RWPE2 (cell line): ENCODE data around the gene ABCG4.
A peak's percentile ranks its signal among the peaks of the same experiment; 100 is the strongest.
"Not testable (repeated sequence)": the region's sequence is repeated elsewhere in the genome, so short reads cannot be mapped to it uniquely, and the experiment has no call there.

Experiments
- ATAC-seq: fragments of 200-7000 bp; cut with Tn5 transposase; 3 replicates; pipeline ENCODE4 v1.9.1; 2021; ENCODE audit warnings: low read depth
- DNase-seq: peaks from one replicate; pipeline ENCODE4 v3.0.0-alpha.2; 2020; ENCODE audit warnings: low spot score
- H3K27ac ChIP-seq: fragments of 450-650 bp; 2 replicates; pipeline ENCODE4 v1.5.1; 2017; ENCODE audit warnings: mild to moderate bottlenecking; ENCODE audit not compliant: poor library complexity, severe bottlenecking
- H3K27me3 ChIP-seq: fragments of 250-450 bp; sonication (Bioruptor Pico); 2 replicates; pipeline ENCODE4 v1.5.1; 2021; ENCODE audit warnings: mild to moderate bottlenecking, moderate library complexity; ENCODE audit not compliant: insufficient read depth, poor library complexity, severe bottlenecking
- H3K36me3 ChIP-seq: fragments of 250-450 bp; sonication (Bioruptor Pico); 2 replicates; pipeline ENCODE4 v1.5.1; 2020; ENCODE audit warnings: low read depth, mild to moderate bottlenecking, moderate library complexity
- H3K4me1 ChIP-seq: fragments of 250-450 bp; sonication (Bioruptor Pico); 2 replicates; pipeline ENCODE4 v1.5.1; 2021; ENCODE audit warnings: mild to moderate bottlenecking, moderate library complexity; ENCODE audit not compliant: insufficient read depth, poor library complexity, severe bottlenecking
- H3K4me3 ChIP-seq: fragments of 250-450 bp; sonication (Bioruptor Pico); 2 replicates; pipeline ENCODE4 v1.5.1; 2021; ENCODE audit warnings: mild to moderate bottlenecking, moderate library complexity; ENCODE audit not compliant: severe bottlenecking
- H3K9me3 ChIP-seq: fragments of 250-450 bp; sonication (Bioruptor Pico); 2 replicates; pipeline ENCODE4 v1.5.1; 2021; ENCODE audit warnings: mild to moderate bottlenecking, moderate library complexity; ENCODE audit not compliant: severe bottlenecking
- TF ChIP-seq, protein P1 (sequence below): fragments of 450-650 bp; IDR thresholded peaks from one replicate; pipeline ENCODE4 v1.5.1; 2017; ENCODE audit warnings: mild to moderate bottlenecking, moderate library complexity; ENCODE audit not compliant: poor library complexity, severe bottlenecking

The ABCG4 gene

DNA sequence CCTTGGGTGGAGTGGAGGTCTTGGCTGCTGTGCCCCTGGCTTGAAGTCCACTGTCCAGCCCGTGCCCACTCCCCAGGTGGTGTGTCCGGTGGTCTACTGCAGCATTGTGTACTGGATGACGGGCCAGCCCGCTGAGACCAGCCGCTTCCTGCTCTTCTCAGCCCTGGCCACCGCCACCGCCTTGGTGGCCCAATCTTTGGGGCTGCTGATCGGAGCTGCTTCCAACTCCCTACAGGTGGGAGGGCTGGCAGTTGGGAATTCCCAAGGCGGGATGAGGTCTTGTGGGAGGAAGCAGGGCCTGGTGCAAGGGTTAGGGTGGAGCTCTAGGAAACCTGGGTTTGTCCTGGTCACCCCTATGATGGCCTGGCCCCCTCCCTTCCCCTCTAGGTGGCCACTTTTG is 11.3 kb downstream of the ABCG4 start:
- Histone ChIP-seq H3K4me3 (no peak overlapping the region), H3K4me1 (no peaks in the 10 kb centered on the region), H3K27me3 (no peaks in the 10 kb centered on the region), H3K9me3 (no peaks in the 10 kb centered on the region), H3K36me3 (no peaks in the 10 kb centered on the region), H3K27ac (no peak overlapping the region)
- ATAC-seq (no peak), DNase-seq (no peak)
- TF ChIP-seq, protein P1, sequence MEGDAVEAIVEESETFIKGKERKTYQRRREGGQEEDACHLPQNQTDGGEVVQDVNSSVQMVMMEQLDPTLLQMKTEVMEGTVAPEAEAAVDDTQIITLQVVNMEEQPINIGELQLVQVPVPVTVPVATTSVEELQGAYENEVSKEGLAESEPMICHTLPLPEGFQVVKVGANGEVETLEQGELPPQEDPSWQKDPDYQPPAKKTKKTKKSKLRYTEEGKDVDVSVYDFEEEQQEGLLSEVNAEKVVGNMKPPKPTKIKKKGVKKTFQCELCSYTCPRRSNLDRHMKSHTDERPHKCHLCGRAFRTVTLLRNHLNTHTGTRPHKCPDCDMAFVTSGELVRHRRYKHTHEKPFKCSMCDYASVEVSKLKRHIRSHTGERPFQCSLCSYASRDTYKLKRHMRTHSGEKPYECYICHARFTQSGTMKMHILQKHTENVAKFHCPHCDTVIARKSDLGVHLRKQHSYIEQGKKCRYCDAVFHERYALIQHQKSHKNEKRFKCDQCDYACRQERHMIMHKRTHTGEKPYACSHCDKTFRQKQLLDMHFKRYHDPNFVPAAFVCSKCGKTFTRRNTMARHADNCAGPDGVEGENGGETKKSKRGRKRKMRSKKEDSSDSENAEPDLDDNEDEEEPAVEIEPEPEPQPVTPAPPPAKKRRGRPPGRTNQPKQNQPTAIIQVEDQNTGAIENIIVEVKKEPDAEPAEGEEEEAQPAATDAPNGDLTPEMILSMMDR: no peak

GRCh38 chr11:119161871-119162270 is 13.0 kb downstream of the ABCG4 start:
- Histone ChIP-seq H3K9me3 (no peaks in the 10 kb centered on the region), H3K4me1 (peaks cover 5% of the 10 kb centered on the region), H3K4me3 (no peak overlapping the region), H3K27ac (no peak overlapping the region), H3K27me3 (no peaks in the 10 kb centered on the region), H3K36me3 (no peaks in the 10 kb centered on the region)
- no peak for DNase-seq
- ATAC-seq: no peak
- TF ChIP-seq, protein P1: no peak

GRCh38 chr11:119166368-119167076 is 17.7 kb downstream of the ABCG4 start:
- peaks cover 5% of the 10 kb centered on the region for H3K4me1 ChIP-seq
- no peak overlapping the region for H3K4me3 ChIP-seq
- H3K9me3 ChIP-seq: no peaks in the 10 kb centered on the region
- peak; percentile 65 for ATAC-seq
- H3K36me3 ChIP-seq: no peaks in the 10 kb centered on the region
- no peaks in the 10 kb centered on the region for H3K27me3 ChIP-seq
- no peak for DNase-seq
- peak overlapping the region; percentile 69 for H3K27ac ChIP-seq
- TF ChIP-seq, protein P1: no peak

GRCh38 chr11:119167077-119167458 is 18.2 kb downstream of the ABCG4 start:
- H3K27ac ChIP-seq: peak overlapping the region; percentile 69
- not testable (repeated sequence) for H3K4me1 ChIP-seq, H3K4me3 ChIP-seq, H3K36me3 ChIP-seq, ATAC-seq, H3K27me3 ChIP-seq, H3K9me3 ChIP-seq, DNase-seq

- peak overlapping the region; percentile 69 for H3K27ac ChIP-seq
- ATAC-seq (no peak), DNase-seq (no peak)
- peaks cover 5% of the 10 kb centered on the region for H3K4me1 ChIP-seq
- H3K27me3 ChIP-seq: no peaks in the 10 kb centered on the region
- no peak overlapping the region for H3K4me3 ChIP-seq
- TF ChIP-seq, protein P1: no peak
- H3K9me3 ChIP-seq: no peaks in the 10 kb centered on the region
- no peaks in the 10 kb centered on the region for H3K36me3 ChIP-seq
These were observed 19.1 kb downstream of the ABCG4 start for GRCh38 chr11:119167933-119168332.
